GM12878 (cell line): Measurements from ENCODE around the gene CLEC19A.

Source experiments
- CBFB ChIP-seq: IDR thresholded peaks from 2 replicates; pipeline ENCODE4 v1.6.1; 2016; ENCODE audit warnings: antibody characterized with exemption, low read depth
- CTCF ChIP-seq, 3 experiments: IDR thresholded peaks in 2 of 3; conservative IDR thresholded peaks in 1 of 3; 2 replicates each; pipeline ENCODE4 v1.5.1; 2011; ENCODE audit warnings: low read depth in 3 of 3, low read length in 3 of 3, mild to moderate bottlenecking in 3 of 3, control low read depth in 2 of 3, moderate library complexity in 2 of 3, inconsistent platforms in 1 of 3, mixed read lengths in 1 of 3; ENCODE audit not compliant: control insufficient read depth in 2 of 3, insufficient read depth in 1 of 3; ENCODE audit errors: extremely low read depth in 1 of 3
- KDM1A ChIP-seq: fragments of 200-600 bp; sonication (generic); IDR thresholded peaks from 2 replicates; pipeline ENCODE4 v1.6.1; 2016; ENCODE audit warnings: borderline replicate concordance
- NFIC ChIP-seq: IDR thresholded peaks from 2 replicates; pipeline ENCODE4 v1.6.1; 2012; ENCODE audit warnings: low read depth, mild to moderate bottlenecking, inconsistent platforms, low read length, moderate library complexity
- NFYB ChIP-seq: IDR thresholded peaks from 2 replicates; pipeline ENCODE4 v1.6.1; 2011; ENCODE audit warnings: low read depth, mild to moderate bottlenecking, low read length, improper control_type of control experiment, moderate library complexity; ENCODE audit not compliant: insufficient read depth
- POLR2A ChIP-seq: IDR thresholded peaks from 2 replicates; pipeline ENCODE4 v1.6.1; 2011; ENCODE audit warnings: low read depth, mild to moderate bottlenecking, low read length
- RAD21 ChIP-seq: IDR thresholded peaks from 2 replicates; pipeline ENCODE4 v1.6.1; 2011; ENCODE audit warnings: mild to moderate bottlenecking, low read depth, low read length, moderate library complexity; ENCODE audit not compliant: insufficient read depth
- REST ChIP-seq: IDR thresholded peaks from 2 replicates; pipeline ENCODE4 v1.6.1; 2012; ENCODE audit warnings: mild to moderate bottlenecking, low read depth, low read length
- TAF1 ChIP-seq: IDR thresholded peaks from 2 replicates; pipeline ENCODE4 v1.6.1; 2011; ENCODE audit warnings: mild to moderate bottlenecking, low read depth, low read length, borderline replicate concordance
- ZBTB4 ChIP-seq: fragments of 450-650 bp; formaldehyde crosslinking; IDR thresholded peaks from 2 replicates; pipeline ENCODE4 v1.4.0; 2022; ENCODE audit warnings: mild to moderate bottlenecking, moderate library complexity
- ZZZ3 ChIP-seq: IDR thresholded peaks from 2 replicates; pipeline ENCODE4 v1.6.1; 2011; ENCODE audit warnings: low read depth; ENCODE audit not compliant: control insufficient read depth, insufficient read length

GRCh38 chr16:19235886-19236285, 49.6 kb upstream of the CLEC19A start:
- TF ChIP-seq CBFB = no peak
- TF ChIP-seq RAD21 = no peak
- no peak for TF ChIP-seq CTCF (IDR thresholded peaks at IDR 0.05 in 2 of 3, conservative IDR thresholded peaks at IDR 0.05 in 1 of 3; ENCODE audit: control insufficient read depth in 2 of 3, extremely low read depth in 1 of 3, insufficient read depth in 1 of 3, low read depth in 3 of 3, low read length in 3 of 3)
- TF ChIP-seq ZZZ3 = no peak
- TF ChIP-seq POLR2A = no peak
- no peak for TF ChIP-seq REST
- TF ChIP-seq TAF1 = no peak
- no peak for TF ChIP-seq ZBTB4 (CRISPR knock-in tag)
- TF ChIP-seq NFYB = no peak
- TF ChIP-seq KDM1A = no peak
- no peak for TF ChIP-seq NFIC
